GM23338 (cell line): ENCODE measurements around the gene ACRBP.

Source experiments
- CTCF ChIP-seq, 2 experiments: fragments of 200-600 bp in 1 of 2; sonication (generic) in 1 of 2; conservative IDR thresholded peaks; 2 replicates each; pipeline versions ENCODE4 v1.5.1 to v1.6.1; 2016 to 2017; ENCODE audit warnings: antibody characterized with exemption in 2 of 2, low read depth in 2 of 2, mild to moderate bottlenecking in 2 of 2, moderate library complexity in 1 of 2
- EZH2 ChIP-seq: fragments of 200-600 bp; sonication (generic); IDR thresholded peaks from one replicate; pipeline ENCODE4 v1.8.0; 2017; ENCODE audit warnings: antibody characterized with exemption, mild to moderate bottlenecking, low read depth; ENCODE audit not compliant: unreplicated experiment
- EZH2phosphoT487 ChIP-seq: fragments of 200-600 bp; sonication (generic); IDR thresholded peaks from one replicate; pipeline ENCODE4 v1.8.1; 2018; ENCODE audit warnings: antibody characterized with exemption; ENCODE audit not compliant: unreplicated experiment
- JUNB ChIP-seq: IDR thresholded peaks from one replicate; pipeline ENCODE4 v1.6.1; 2016; ENCODE audit warnings: antibody characterized with exemption; ENCODE audit not compliant: unreplicated experiment
- NANOG ChIP-seq: IDR thresholded peaks from 2 replicates; pipeline ENCODE4 v1.6.1; 2016; ENCODE audit warnings: antibody characterized with exemption, borderline replicate concordance
- POLR2AphosphoS5 ChIP-seq: IDR thresholded peaks from 2 replicates; pipeline ENCODE4 v1.6.1; 2016; ENCODE audit warnings: antibody characterized with exemption, low read depth
- ZNF331 ChIP-seq: fragments of 250-450 bp; sonication (Bioruptor Pico); IDR thresholded peaks from 2 replicates; pipeline ENCODE4 v1.5.0; 2020; ENCODE audit warnings: low read depth, mild to moderate bottlenecking, moderate library complexity
- TF ChIP-seq, protein P1 (sequence below): IDR thresholded peaks from 2 replicates; pipeline ENCODE4 v1.6.1; 2016; ENCODE audit warnings: antibody characterized with exemption
- TF ChIP-seq, protein P2 (sequence below): IDR thresholded peaks from one replicate; pipeline ENCODE4 v1.6.1; 2018; ENCODE audit warnings: antibody characterized with exemption; ENCODE audit not compliant: unreplicated experiment

DNA sequence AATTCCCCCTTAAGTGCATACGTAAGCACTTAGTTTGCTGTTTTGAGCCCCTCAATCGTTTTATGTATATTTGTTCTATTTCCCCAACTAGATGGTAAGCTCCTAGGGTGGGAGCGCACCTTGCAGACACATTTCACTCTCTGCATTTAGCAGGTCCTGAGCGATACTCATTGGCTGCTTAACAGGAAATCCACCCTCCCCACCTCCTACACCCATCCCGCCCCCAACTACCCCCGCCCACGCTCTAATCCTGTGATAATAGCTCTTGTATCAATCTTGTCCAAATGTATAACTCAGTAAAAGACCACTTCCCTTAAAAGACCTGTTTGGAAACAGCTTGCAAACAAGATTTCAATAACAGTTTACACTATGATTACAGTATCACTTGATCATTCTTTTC lies 19.6 kb downstream of the ACRBP start:
- TF ChIP-seq POLR2AphosphoS5 (no peak), CTCF (conservative IDR thresholded peaks at IDR 0.05; ENCODE audit: low read depth in 2 of 2) (no peak), EZH2phosphoT487 (no peak), EZH2 (no peak), NANOG (no peak), ZNF331 (CRISPR knock-in tag) (no peak), JUNB (no peak)
- TF ChIP-seq, protein P1, sequence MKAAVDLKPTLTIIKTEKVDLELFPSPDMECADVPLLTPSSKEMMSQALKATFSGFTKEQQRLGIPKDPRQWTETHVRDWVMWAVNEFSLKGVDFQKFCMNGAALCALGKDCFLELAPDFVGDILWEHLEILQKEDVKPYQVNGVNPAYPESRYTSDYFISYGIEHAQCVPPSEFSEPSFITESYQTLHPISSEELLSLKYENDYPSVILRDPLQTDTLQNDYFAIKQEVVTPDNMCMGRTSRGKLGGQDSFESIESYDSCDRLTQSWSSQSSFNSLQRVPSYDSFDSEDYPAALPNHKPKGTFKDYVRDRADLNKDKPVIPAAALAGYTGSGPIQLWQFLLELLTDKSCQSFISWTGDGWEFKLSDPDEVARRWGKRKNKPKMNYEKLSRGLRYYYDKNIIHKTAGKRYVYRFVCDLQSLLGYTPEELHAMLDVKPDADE = no peak
- TF ChIP-seq, protein P2, sequence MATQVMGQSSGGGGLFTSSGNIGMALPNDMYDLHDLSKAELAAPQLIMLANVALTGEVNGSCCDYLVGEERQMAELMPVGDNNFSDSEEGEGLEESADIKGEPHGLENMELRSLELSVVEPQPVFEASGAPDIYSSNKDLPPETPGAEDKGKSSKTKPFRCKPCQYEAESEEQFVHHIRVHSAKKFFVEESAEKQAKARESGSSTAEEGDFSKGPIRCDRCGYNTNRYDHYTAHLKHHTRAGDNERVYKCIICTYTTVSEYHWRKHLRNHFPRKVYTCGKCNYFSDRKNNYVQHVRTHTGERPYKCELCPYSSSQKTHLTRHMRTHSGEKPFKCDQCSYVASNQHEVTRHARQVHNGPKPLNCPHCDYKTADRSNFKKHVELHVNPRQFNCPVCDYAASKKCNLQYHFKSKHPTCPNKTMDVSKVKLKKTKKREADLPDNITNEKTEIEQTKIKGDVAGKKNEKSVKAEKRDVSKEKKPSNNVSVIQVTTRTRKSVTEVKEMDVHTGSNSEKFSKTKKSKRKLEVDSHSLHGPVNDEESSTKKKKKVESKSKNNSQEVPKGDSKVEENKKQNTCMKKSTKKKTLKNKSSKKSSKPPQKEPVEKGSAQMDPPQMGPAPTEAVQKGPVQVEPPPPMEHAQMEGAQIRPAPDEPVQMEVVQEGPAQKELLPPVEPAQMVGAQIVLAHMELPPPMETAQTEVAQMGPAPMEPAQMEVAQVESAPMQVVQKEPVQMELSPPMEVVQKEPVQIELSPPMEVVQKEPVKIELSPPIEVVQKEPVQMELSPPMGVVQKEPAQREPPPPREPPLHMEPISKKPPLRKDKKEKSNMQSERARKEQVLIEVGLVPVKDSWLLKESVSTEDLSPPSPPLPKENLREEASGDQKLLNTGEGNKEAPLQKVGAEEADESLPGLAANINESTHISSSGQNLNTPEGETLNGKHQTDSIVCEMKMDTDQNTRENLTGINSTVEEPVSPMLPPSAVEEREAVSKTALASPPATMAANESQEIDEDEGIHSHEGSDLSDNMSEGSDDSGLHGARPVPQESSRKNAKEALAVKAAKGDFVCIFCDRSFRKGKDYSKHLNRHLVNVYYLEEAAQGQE = no peak
